HK-2 (cell line): ENCODE data around the gene RAX2.

Experiments
- DNase-seq: peaks from one replicate; pipeline ENCODE4 v3.0.0-alpha.2; 2018; ENCODE audit not compliant: unreplicated experiment

RAX2 gene

DNA sequence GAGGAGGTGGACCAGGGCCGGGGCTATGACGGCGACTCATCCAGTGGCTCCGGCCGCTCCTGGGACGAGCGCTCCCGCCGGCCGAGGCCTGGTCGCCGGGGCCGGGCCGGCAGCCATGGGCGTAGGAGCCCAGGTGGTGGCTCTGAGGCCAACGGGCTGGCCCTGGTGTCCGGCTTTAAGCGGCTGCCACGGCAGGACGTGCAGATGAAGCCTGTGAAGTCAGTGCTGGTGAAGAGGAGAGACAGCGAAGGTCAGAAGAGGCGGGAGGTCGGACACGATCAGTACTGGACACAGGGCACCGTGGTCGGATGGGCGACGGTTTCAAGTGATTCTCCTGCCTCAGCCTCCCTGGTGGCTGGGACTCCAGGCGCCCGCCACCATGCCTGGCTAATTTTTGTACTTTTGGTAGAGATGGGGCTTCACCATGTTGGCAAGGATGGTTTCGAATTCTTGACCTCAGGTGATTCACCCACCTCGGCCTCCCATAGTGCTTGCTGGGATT lies 41.5 kb downstream of the RAX2 start:
- no peak for DNase-seq

DNA sequence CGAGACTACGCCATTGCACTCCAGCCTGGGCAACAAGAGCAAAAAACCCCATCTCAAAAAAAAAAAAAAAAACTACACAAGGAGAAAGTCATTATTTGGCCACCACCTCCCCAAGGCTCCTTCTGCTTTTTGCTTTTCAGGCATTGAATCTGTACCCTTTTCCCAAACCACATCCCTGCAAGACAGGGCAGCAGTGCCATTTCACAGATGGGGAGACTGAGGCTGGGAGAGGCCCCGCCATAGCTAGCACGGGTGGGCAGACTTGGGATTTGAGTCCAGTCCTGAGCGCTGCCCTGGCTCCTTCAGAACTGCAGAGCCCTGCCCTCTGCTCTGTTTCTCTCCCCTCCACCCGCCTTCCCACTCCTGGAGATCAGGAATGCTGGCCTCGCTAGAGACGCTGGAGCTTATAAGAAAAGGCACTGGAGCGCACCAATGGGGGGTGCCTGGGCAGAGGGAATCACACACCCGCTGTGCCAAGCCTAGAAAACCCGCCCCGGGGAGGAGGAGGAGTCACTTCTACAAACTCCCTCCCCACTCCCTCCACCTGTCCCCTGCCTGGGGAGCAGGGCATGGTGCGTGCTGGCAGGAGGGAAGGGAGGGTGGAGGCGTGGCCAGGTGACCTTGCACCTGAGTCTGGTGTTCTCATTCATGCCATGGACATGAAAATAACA lies 46.3 kb downstream of the RAX2 start:
- no peak for DNase-seq

DNA sequence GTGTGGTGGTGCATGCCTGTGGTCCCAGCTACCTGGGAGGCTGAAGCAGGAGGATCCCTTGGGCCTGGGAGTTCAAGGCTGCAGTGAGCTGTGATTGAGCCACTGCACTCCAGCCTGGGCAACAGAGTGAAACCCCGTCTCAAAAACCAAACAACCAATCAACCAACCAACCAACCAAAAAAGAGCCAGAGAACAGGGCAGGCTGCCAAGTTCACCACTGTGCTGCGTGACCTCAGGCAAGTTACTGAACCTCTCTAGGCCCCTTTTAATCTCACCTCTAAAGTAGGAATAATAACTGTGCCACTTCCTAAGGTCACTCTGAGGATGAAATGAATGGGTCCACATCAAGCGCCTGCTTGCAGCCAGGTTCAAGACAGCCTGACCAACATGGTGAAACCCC lies 46.9 kb downstream of the RAX2 start:
- no peak for DNase-seq

DNA sequence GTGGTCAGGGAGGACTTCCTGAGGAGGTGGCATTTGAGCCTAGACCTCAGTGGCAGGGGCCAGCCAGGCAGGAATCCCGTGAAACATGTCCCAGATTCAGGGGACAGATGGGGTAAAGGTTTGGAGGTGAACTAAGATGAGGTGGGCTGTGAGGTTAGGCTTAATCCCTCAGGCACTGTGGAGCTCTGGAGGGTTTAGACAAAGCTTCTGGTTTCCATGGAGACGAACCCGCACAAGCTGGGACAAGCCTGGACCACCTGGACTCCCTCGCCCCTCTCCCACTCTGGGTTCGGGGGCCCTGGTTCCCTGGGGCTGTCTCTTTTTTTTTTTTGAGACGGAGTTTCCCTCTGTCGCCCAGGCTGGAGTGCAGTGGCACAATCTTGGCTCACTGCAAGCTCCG lies 48.1 kb downstream of the RAX2 start:
- DNase-seq: no peak

DNA sequence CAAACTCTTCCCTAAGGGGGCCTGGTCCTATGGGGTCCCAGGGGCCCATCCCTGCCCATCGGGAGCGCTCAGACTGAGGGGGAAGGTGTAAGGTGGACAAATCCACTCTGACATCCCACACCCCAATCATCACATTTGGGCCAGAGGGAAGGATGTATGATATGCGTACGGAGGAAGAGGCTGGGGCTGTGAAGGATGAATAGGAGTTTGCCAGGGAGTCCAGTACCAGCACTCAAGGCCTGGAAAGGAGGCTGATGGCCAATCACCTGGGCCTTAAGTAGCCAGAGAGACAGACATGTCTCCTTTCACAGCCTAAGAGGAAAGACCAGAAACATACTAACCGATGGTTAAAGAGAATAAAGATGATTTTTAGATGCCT lies 48.9 kb downstream of the RAX2 start:
- DNase-seq: no peak

DNA sequence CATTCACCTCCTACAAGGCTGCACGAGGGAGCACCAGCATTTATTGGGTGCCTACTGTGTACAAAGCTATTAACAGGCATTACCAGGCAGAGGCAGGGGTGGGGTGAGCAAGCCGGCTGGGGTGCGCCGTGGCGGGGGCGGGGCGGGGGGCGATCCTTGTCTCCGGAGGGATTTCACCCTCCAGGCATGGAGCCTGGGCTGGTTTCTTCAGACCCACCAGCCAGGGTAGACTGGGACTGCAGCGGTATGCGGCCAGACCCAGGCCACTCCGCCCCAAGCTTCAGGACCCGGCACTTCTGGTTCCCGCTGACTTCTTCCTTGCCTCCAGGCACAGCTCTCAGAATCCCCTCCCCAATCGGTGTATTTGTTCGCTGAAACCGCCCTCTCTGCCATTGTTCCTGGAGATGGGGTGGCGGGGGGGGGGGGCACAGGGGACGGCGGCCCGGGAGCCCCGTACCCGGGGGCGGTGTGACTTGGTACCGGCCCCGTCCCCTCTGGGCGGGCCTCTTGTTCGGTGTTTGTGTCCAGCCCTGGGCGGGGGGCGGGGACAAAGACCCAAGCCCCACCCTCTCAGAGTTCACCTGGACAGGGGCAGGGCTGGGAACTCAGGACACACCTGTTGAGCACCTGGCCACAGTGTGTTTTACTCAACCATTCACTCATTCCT lies 49.5 kb downstream of the RAX2 start:
- DNase-seq: no peak

DNA sequence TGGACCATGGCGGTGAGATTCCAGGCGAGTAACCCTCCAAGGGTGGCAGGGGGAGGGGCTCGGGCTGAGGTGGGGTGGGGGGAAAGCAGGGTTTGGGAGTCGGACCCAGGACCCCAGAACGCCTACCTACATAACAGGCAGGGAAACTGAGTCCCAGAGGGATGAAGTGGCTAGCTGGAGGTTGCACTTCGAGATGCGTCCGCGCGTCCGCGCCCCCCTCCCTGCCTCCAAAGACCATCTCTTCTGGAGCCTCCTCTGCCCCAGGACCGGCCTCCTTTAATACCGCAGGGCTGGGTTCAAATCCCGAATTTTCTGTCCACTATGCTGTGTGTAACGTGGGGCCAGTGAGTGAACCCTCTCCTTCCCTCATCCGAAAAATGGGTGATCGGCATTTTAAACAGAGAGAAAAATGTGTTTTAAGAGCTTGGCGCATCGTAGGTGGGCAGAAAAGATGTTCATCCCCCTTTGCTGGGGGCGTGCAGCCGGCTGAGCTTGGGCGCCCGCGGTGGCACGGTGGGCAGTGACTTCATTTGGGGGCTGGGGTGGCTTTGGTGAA lies 50.1 kb downstream of the RAX2 start:
- no peak for DNase-seq

DNA sequence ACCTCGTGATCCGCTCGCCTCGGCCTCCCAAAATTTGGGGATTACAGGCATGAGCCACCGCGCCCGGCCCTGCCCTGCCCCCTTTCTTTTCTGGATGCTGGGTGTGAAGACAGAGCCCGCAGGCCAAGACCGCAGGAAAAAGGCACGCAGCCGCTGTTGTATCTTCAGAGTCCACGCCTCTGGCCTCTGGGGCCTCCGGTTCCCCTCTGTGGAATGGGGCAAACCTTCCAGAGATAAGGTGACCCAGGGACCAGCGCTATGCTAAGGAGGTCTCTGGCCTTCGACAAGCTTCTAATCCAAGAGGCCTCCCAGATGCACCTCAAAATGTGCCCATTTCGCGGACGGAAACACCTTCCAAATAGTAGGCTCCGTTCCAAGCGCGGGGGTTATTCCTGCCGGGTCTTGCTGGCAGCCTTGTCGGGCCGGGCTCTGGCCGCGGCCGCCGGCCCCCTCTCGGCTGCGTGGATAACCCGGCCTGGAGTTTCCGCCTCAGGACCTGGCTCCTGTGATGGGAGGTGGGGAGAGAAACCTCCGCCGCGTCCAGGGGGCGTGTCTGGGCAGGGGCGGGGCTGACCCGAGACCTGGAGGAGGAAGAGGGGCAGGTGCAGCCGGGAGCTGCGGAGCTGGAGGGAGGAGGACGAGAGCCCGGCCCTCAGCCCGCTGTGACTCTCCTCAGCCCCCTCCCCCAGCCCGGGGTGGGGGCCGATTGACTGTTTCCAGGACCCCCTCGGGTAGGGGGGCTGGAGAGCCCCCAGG lies 50.7 kb downstream of the RAX2 start:
- peak; percentile 91 for DNase-seq

DNA sequence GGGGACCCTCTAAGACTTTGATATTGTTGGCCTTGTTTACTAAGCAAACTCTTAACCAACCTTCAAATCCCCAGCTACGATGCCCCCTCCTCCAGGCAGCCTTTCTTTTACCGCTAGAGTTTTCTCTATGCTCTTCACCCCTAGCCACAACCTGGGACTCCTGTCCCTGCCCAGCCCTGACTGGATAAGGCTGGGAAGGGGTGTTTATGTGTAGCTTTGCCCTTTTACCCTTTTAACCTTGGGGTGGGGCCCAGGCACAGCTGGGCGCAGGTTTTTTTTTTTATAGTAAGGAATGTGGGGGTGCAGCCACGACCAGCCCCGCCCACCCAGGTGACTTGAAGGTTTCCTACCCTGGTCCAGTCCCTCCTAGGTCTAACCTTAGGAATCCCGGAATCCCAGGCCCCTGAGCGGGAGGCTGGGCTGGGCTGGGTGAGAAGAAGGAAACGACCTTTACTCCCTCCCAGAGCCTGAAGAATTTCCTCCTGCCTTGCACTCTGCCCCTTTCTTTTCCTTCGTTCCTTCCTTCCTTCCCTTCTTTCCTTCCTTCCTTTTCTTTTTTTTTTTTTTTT lies 51.6 kb downstream of the RAX2 start:
- no peak for DNase-seq

DNA sequence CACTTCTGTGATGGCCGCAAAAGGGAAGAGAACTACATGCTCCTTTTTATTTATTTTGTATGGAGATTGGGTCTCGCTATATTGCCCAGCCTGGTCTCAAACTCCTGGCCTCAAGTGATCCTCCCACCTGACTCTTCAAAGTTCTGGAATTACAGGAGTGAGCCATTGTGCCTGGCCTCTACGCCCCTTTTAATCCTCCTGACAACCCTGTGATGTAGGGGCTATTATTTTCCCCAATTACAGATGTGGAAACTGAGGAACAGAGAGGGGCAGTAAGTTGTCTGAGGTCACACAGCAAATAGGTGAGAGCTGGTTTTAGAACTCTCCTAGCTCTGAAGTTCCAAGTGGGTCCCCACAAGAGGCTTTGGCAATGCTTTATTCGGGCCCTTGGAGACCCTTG lies 52.2 kb downstream of the RAX2 start:
- no peak for DNase-seq
